IMR-90 (cell line): ENCODE data around the gene PRKACB. TPM values are rescaled to one million over a fixed set of nuclear protein-coding genes. Genes with fewer than 3 reads are reported as not detected.

ENCODE experiments used
- ATAC-seq: fragments of 200-7000 bp; cut with Tn5 transposase; 2 replicates; pipeline ENCODE4 v1.9.1; 2020; ENCODE audit warnings: low read depth, mild to moderate bottlenecking, moderate library complexity
- BruUV-seq: library from RNA; stranded (reverse); fragments of 400-500 nt; replicated peaks from 2 replicates; lab custom pipeline; 2021; lab: Mats Ljungman, UMichigan
- CTCF ChIA-PET: fragments of 300-600 bp; formaldehyde crosslinking; extraction: SDS; loops from one replicate; lab custom pipeline; 2021; ENCODE audit warnings: antibody characterized with exemption; lab: Yijun Ruan, JAX
- POLR2A ChIA-PET: fragments of 300-600 bp; sonication (Branson Sonifier 250); formaldehyde crosslinking; loops from one replicate; lab custom pipeline; 2022; ENCODE audit warnings: antibody characterized with exemption; ENCODE audit not compliant: unreplicated experiment; lab: Charles Lee
- DNase-seq: peaks from one replicate; pipeline ENCODE4 v3.0.0; 2013
- H2AFZ ChIP-seq: replicated peaks from 2 replicates; pipeline ENCODE3; 2013; ENCODE audit warnings: low read length, mild to moderate bottlenecking; ENCODE audit not compliant: poor library complexity
- H2AK5ac ChIP-seq: 2 replicates; pipeline ENCODE4 v1.6.1; 2013; ENCODE audit warnings: low read depth, low read length, inconsistent platforms
- H2AK9ac ChIP-seq: replicated peaks from 2 replicates; pipeline ENCODE3; 2013; ENCODE audit warnings: mild to moderate bottlenecking, low read depth, low read length, moderate library complexity; ENCODE audit not compliant: poor library complexity
- H2BK120ac ChIP-seq: 2 replicates; pipeline ENCODE4 v1.6.1; 2013; ENCODE audit warnings: low read depth, low read length, inconsistent platforms
- H2BK15ac ChIP-seq: 3 replicates; pipeline ENCODE4 v1.6.1; 2013; ENCODE audit warnings: low read depth, low read length, inconsistent platforms
- H2BK20ac ChIP-seq: 2 replicates; pipeline ENCODE4 v1.6.1; 2013; ENCODE audit warnings: low read depth, mild to moderate bottlenecking, inconsistent platforms, low read length, moderate library complexity
- H2BK5ac ChIP-seq: 2 replicates; pipeline ENCODE4 v1.6.1; 2013; ENCODE audit warnings: mild to moderate bottlenecking, low read depth, low read length, inconsistent platforms; ENCODE audit not compliant: poor library complexity, severe bottlenecking
- H3K14ac ChIP-seq: replicated peaks from 2 replicates; pipeline ENCODE4 v1.6.1; 2013; ENCODE audit warnings: low read depth, low read length, inconsistent platforms
- H3K18ac ChIP-seq: 2 replicates; pipeline ENCODE4 v1.6.1; 2013; ENCODE audit warnings: low read depth, low read length, control low read depth
- H3K23ac ChIP-seq: 2 replicates; pipeline ENCODE4 v1.6.1; 2013; ENCODE audit warnings: low read depth, low read length, inconsistent platforms
- H3K27ac ChIP-seq: 2 replicates; pipeline ENCODE4 v1.5.1; 2013; ENCODE audit warnings: mild to moderate bottlenecking, control low read depth, low read length; ENCODE audit not compliant: insufficient read depth
- H3K27me3 ChIP-seq: 2 replicates; pipeline ENCODE4 v1.6.1; 2013; ENCODE audit warnings: low read length; ENCODE audit not compliant: control insufficient read depth, insufficient read depth
- H3K36me3 ChIP-seq: 2 replicates; pipeline ENCODE4 v1.6.1; 2013; ENCODE audit warnings: low read length, mixed read lengths; ENCODE audit not compliant: control insufficient read depth, insufficient read depth
- H3K4ac ChIP-seq: 2 replicates; pipeline ENCODE4 v1.6.1; 2013; ENCODE audit warnings: low read depth, low read length, inconsistent platforms
- H3K4me1 ChIP-seq: 2 replicates; pipeline ENCODE4 v1.6.1; 2013; ENCODE audit warnings: low read length, mixed read lengths; ENCODE audit not compliant: control insufficient read depth, insufficient read depth
- H3K4me2 ChIP-seq: 2 replicates; pipeline ENCODE4 v1.6.1; 2013; ENCODE audit warnings: low read depth, mild to moderate bottlenecking, control low read depth, low read length, moderate library complexity
- H3K4me3 ChIP-seq: 2 replicates; pipeline ENCODE4 v1.5.1; 2013; ENCODE audit warnings: low read depth, mild to moderate bottlenecking, control low read depth, low read length, moderate library complexity; ENCODE audit not compliant: insufficient read depth
- H3K56ac ChIP-seq: 2 replicates; pipeline ENCODE4 v1.6.1; 2013; ENCODE audit warnings: low read length, inconsistent platforms; ENCODE audit not compliant: insufficient read depth; ENCODE audit errors: extremely low read depth
- H3K79me1 ChIP-seq, 2 experiments: 2 replicates each; pipeline ENCODE4 v1.6.1; 2013; ENCODE audit warnings: low read length in 2 of 2, inconsistent platforms in 1 of 2, low read depth in 1 of 2
- H3K9ac ChIP-seq: 2 replicates; pipeline ENCODE4 v1.6.1; 2013; ENCODE audit warnings: low read depth, low read length, control low read depth
- H3K9me1 ChIP-seq: 2 replicates; pipeline ENCODE4 v1.6.1; 2013; ENCODE audit warnings: low read length, inconsistent platforms; ENCODE audit not compliant: insufficient read depth
- H3K9me3 ChIP-seq: 2 replicates; pipeline ENCODE4 v1.6.1; 2013; ENCODE audit warnings: low read length; ENCODE audit not compliant: control insufficient read depth, insufficient read depth
- H4K20me1 ChIP-seq: 2 replicates; pipeline ENCODE4 v1.6.1; 2013; ENCODE audit warnings: low read length, inconsistent platforms; ENCODE audit not compliant: insufficient read depth
- H4K5ac ChIP-seq: 2 replicates; pipeline ENCODE4 v1.6.1; 2013; ENCODE audit warnings: mild to moderate bottlenecking, low read depth, low read length, control low read depth
- H4K8ac ChIP-seq, 2 experiments: 2 replicates each; pipeline ENCODE4 v1.6.1; 2013; ENCODE audit warnings: low read depth in 2 of 2, low read length in 2 of 2, control low read depth in 1 of 2, inconsistent platforms in 1 of 2
- H4K91ac ChIP-seq: 2 replicates; pipeline ENCODE4 v1.6.1; 2013; ENCODE audit warnings: low read depth, low read length, inconsistent platforms; ENCODE audit not compliant: insufficient read depth
- CEBPB ChIP-seq: IDR thresholded peaks from 2 replicates; pipeline ENCODE4 v1.6.1; 2012; ENCODE audit warnings: low read depth, low read length, improper control_type of control experiment
- CHD1 ChIP-seq: IDR thresholded peaks from 2 replicates; pipeline ENCODE4 v1.6.1; 2012; ENCODE audit warnings: low read depth, low read length, improper control_type of control experiment
- ELK1 ChIP-seq: fragments of 150-350 bp; IDR thresholded peaks from 2 replicates; pipeline ENCODE4 v1.6.1; 2016; ENCODE audit warnings: low read depth, mild to moderate bottlenecking, low read length, moderate library complexity, borderline replicate concordance
- FOS ChIP-seq: fragments of 150-350 bp; IDR thresholded peaks from 2 replicates; pipeline ENCODE4 v1.6.1; 2016; ENCODE audit warnings: low read depth, low read length
- NFE2L2 ChIP-seq: fragments of 150-350 bp; IDR thresholded peaks from 2 replicates; pipeline ENCODE4 v1.6.1; 2016; ENCODE audit warnings: low read depth, mild to moderate bottlenecking, low read length
- RAD21 ChIP-seq: IDR thresholded peaks from 2 replicates; pipeline ENCODE4 v1.6.1; 2012; ENCODE audit warnings: low read length, improper control_type of control experiment
- RFX5 ChIP-seq: IDR thresholded peaks from 2 replicates; pipeline ENCODE4 v1.8.0; 2012; ENCODE audit warnings: low read depth, mild to moderate bottlenecking, low read length, moderate library complexity
- USF2 ChIP-seq: fragments of 150-350 bp; IDR thresholded peaks from 2 replicates; pipeline ENCODE4 v1.6.1; 2017; ENCODE audit warnings: mild to moderate bottlenecking, antibody characterized with exemption, low read length, low read depth
- WGBS, 2 experiments: methylation state at CpG; one replicate each; pipeline versions ENCODE4 v1.1.5 to v1.1.7; 2013; ENCODE audit warnings: missing lambda C conversion rate in 2 of 2; ENCODE audit not compliant: insufficient read length in 1 of 2; ENCODE audit errors: extremely low coverage in 2 of 2; 5-methylcytosine and 5-hydroxymethylcytosine counted together
- dilution Hi-C: fragments of 300-500 bp; cut with HindIII; formaldehyde crosslinking; loops from one replicate; pipeline ENCODE4 v1.14.3; 2018; ENCODE audit warnings: low sequenced_read_pairs; ENCODE audit not compliant: unreplicated experiment
- in situ Hi-C: fragments of 300-500 bp; cut with MboI; formaldehyde crosslinking; loops from 3 replicates; pipeline ENCODE4 v1.14.3; 2019; ENCODE audit warnings: low sequenced_read_pairs, inconsistent platforms, mixed read lengths
- intact Hi-C: fragments of 100-400 bp; cut with micrococcal nuclease; formaldehyde crosslinking; loops from 2 replicates; pipeline ENCODE4 v1.10.0; 2022
- polyA plus RNA-seq, 3 experiments: library from polyadenylated mRNA; depleted of rRNA; stranded (reverse); fragments of >200 nt; gene quantifications; 2 replicates each; pipeline ENCODE4 v1.2.3, GENCODE V29; 2012; ENCODE audit warnings: low replicate concordance in 1 of 3
- total RNA-seq: library from RNA; depleted of rRNA; stranded (reverse); fragments of >200 nt; gene quantifications from 2 replicates; pipeline ENCODE4 v1.2.3, GENCODE V29; 2012

PRKACB gene
- total and polyA plus RNA-seq, 2 of the 4 experiments (the other 2 are of a cell fraction) = 8.2 to 8.3 TPM

GRCh38 chr1:84156210-84156621 is 12.1 kb downstream of the PRKACB start:
- TF ChIP-seq USF2 (no peak), NFE2L2 (peak; percentile 36), FOS (peak; percentile 69), RAD21 (no peak), CEBPB (no peak), RFX5 (no peak), ELK1 (no peak), CHD1 (no peak)
- dilution Hi-C loops = no loop called here
- Histone ChIP-seq H3K9me1 (no peaks in the 10 kb centered on the region), H4K8ac (no peak overlapping the region), H2AFZ (no peak overlapping the region), H3K27me3 (no peaks in the 10 kb centered on the region), H3K4me3 (no peak overlapping the region), H2BK120ac (no peak overlapping the region), H3K27ac (no peak overlapping the region), H2BK5ac (peak overlapping the region; percentile 41), H3K18ac (no peak overlapping the region), H3K4ac (peak overlapping the region; percentile 13; the same call in 1 of the 2 replicates), H3K36me3 (no peaks in the 10 kb centered on the region), H3K9ac (no peak overlapping the region), H2AK9ac (no peak overlapping the region), H2BK15ac (no peak overlapping the region), H3K79me1 (peaks cover 8 to 13% of the 10 kb centered on the region in 2 experiments; a peak in 3 of 4 replicates), H4K91ac (no peak overlapping the region), H3K4me2 (peak overlapping the region; percentile 51; the same call in 1 of the 2 replicates), H4K5ac (no peak overlapping the region), H2BK20ac (no peak overlapping the region), H3K23ac (no peak overlapping the region), H3K9me3 (no peaks in the 10 kb centered on the region), H2AK5ac (no peak overlapping the region), H3K56ac (no peak overlapping the region), H3K4me1 (peaks cover 4% of the 10 kb centered on the region), H4K20me1 (no peaks in the 10 kb centered on the region), H3K14ac (no peak overlapping the region)
- intact Hi-C loops = no loop called here
- CTCF ChIA-PET = no interaction called here
- no CpG with 5 or more reads among the region's 2 CpGs for WGBS, 2 experiments
- ATAC-seq (peak; percentile 83), DNase-seq (peak; percentile 90)
- in situ Hi-C loops = loop anchor here (10.0 kb wide), 1 partner anchor 599 kb away; no protein-coding TSS in a partner anchor
- POLR2A ChIA-PET = no interaction called here
- no TSS peak for BruUV-seq
